Measurements from ENCODE around the gene SLC47A1. TPM values are rescaled to one million over a fixed set of nuclear protein-coding genes. Genes with fewer than 3 reads are reported as not detected.

Gene SLC47A1
- total and polyA plus RNA-seq, 10 of the 15 experiments (the other 5 are each of a cell fraction or from before 2014, with no cell fraction given), result 0.41 TPM; not detected in 9

DNA sequence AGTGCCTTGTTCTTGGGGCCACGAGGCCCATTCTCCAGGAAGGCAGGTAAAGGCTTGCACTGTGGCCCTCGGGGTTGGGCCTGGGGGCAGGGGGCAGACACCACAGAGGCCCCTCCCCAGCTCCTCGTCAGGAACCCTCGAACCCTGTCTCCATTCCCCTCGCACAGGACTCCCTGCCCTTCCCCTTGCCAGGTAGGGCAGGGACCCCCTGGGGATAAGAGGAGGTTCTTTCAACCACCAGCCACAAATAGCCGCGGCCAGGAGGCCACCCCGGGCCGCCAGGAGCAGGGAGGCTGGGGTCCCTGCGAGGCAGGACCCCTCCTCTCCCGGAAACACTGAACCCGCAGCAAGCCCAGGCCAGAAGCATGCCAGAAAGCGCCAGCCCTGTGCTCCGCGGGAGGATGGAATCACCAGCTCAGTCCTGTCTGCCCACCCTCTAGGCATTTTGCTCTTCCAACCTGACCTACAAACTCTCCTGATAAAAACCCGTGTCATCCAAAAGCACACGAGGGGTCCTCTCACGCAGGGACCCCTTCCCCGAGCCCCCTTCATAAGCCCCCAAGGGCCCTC, 45.6 kb downstream of the SLC47A1 start:
- no peak for TF ChIP-seq EED (IDR thresholded peaks at IDR 0.05; ENCODE audit: low read depth)
- FAIRE-seq, result no peak
- WGBS (ENCODE audit: insufficient coverage, insufficient replicate concordance, low lambda C conversion rate, missing lambda C conversion rate), result 22% methylated on average over 19 of the region's 19 CpGs
- CTCF ChIA-PET, result no interaction called here
- BruUV-seq (replicated peaks), result no TSS peak
- Histone ChIP-seq H3K27me3 (replicated peaks in 1 of 2; ENCODE audit: control insufficient read depth in 2 of 2, insufficient read depth in 2 of 2, low read length in 1 of 2) (peaks cover 4% of the 10 kb centered on the region in 2 experiments), H3K4me3 (no peak overlapping the region), H3K36me3 (ENCODE audit: control insufficient read depth in 2 of 2, insufficient read depth in 2 of 2, low read length in 1 of 2) (no peaks in the 10 kb centered on the region), H3K79me2 (ENCODE audit: control insufficient read depth, insufficient read depth, low read length) (no peaks in the 10 kb centered on the region), H4K20me1 (ENCODE audit: control insufficient read depth, insufficient read depth) (no peaks in the 10 kb centered on the region), H3K4me1 (ENCODE audit: control insufficient read depth, insufficient read depth, low read length) (no peaks in the 10 kb centered on the region), H3K9me3 (replicated peaks; ENCODE audit: control insufficient read depth, insufficient read depth, low read length) (no peaks in the 10 kb centered on the region), H3K4me2 (ENCODE audit: control insufficient read depth, insufficient read depth) (no peak overlapping the region), H2AFZ (ENCODE audit: control insufficient read depth, low read depth, low read length) (no peak overlapping the region), H3K9ac (ENCODE audit: control insufficient read depth, insufficient read depth, low read length) (no peak overlapping the region), H3K27ac (ENCODE audit: control insufficient read depth, insufficient read depth) (no peak overlapping the region)
- DNase-seq (ENCODE audit: low read depth, low spot score), result no peak
- intact Hi-C loops (cut with micrococcal nuclease; ENCODE audit: unreplicated experiment), result no loop called here
- RAD21 ChIA-PET (ENCODE audit: unreplicated experiment), result no interaction called here
- in situ Hi-C loops (cut with MboI), result no loop called here
- SMC1A ChIA-PET (ENCODE audit: uncharacterized antibody, unreplicated experiment), result no interaction called here
- ATAC-seq, result no peak
- POLR2A ChIA-PET, result no interaction called here

GRCh38 chr17:19579867-19580565, 46.4 kb downstream of the SLC47A1 start:
- Histone ChIP-seq H3K4me3 (no peak overlapping the region), H3K9me3 (replicated peaks; ENCODE audit: control insufficient read depth, insufficient read depth, low read length) (no peaks in the 10 kb centered on the region), H3K79me2 (ENCODE audit: control insufficient read depth, insufficient read depth, low read length) (no peaks in the 10 kb centered on the region), H3K4me2 (ENCODE audit: control insufficient read depth, insufficient read depth) (no peak overlapping the region), H2AFZ (ENCODE audit: control insufficient read depth, low read depth, low read length) (no peak overlapping the region), H3K9ac (ENCODE audit: control insufficient read depth, insufficient read depth, low read length) (no peak overlapping the region), H4K20me1 (ENCODE audit: control insufficient read depth, insufficient read depth) (no peaks in the 10 kb centered on the region), H3K4me1 (ENCODE audit: control insufficient read depth, insufficient read depth, low read length) (no peaks in the 10 kb centered on the region), H3K27ac (ENCODE audit: control insufficient read depth, insufficient read depth) (no peak overlapping the region), H3K27me3 (replicated peaks in 1 of 2; ENCODE audit: control insufficient read depth in 2 of 2, insufficient read depth in 2 of 2, low read length in 1 of 2) (peaks cover 4% of the 10 kb centered on the region in 2 experiments), H3K36me3 (ENCODE audit: control insufficient read depth in 2 of 2, insufficient read depth in 2 of 2, low read length in 1 of 2) (no peaks in the 10 kb centered on the region)
- DNase-seq (ENCODE audit: low read depth, low spot score) (no peak), ATAC-seq (no peak), FAIRE-seq (no peak)
- intact Hi-C loops (cut with micrococcal nuclease; ENCODE audit: unreplicated experiment) (no loop called here), in situ Hi-C loops (cut with MboI) (no loop called here)
- WGBS (ENCODE audit: insufficient coverage, insufficient replicate concordance, low lambda C conversion rate, missing lambda C conversion rate), result 51% methylated on average over 38 of the region's 76 CpGs
- SMC1A ChIA-PET (ENCODE audit: uncharacterized antibody, unreplicated experiment), result no interaction called here
- no TSS peak for BruUV-seq (replicated peaks)
- RAD21 ChIA-PET (ENCODE audit: unreplicated experiment), result no interaction called here
- CTCF ChIA-PET, result no interaction called here
- POLR2A ChIA-PET, result interaction anchor here (0.6 kb wide), 1 partner anchor 19 kb away, joined by 3 read pairs; no protein-coding TSS in a partner anchor
- no peak for TF ChIP-seq KAT2A (conservative IDR thresholded peaks at IDR 0.05; ENCODE audit: control insufficient read depth, low read depth, low read length)
- TF ChIP-seq YBX1 (IDR thresholded peaks at IDR 0.05), result no peak
- TF ChIP-seq POU2F2 (IDR thresholded peaks at IDR 0.05; ENCODE audit: borderline replicate concordance, low read depth, low read length), result no peak
- no peak for TF ChIP-seq PAX8 (IDR thresholded peaks at IDR 0.05)
- no peak for TF ChIP-seq RELA (IDR thresholded peaks at IDR 0.05; ENCODE audit: borderline replicate concordance, partially characterized antibody)
- no peak for TF ChIP-seq FOXM1 (IDR thresholded peaks at IDR 0.05; ENCODE audit: low read depth, low read length)
- TF ChIP-seq ZBTB33 (IDR thresholded peaks at IDR 0.05), result no peak
- no peak for TF ChIP-seq NRF1 (conservative IDR thresholded peaks at IDR 0.05; ENCODE audit: low read depth, low read length)
- TF ChIP-seq MYC (IDR thresholded peaks at IDR 0.05; ENCODE audit: insufficient read depth, insufficient read length, insufficient replicate concordance, low read length, severe bottlenecking), result no peak
- no peak for TF ChIP-seq BRCA1 (IDR thresholded peaks at IDR 0.05; ENCODE audit: low read depth, low read length)
- TF ChIP-seq, protein P1, sequence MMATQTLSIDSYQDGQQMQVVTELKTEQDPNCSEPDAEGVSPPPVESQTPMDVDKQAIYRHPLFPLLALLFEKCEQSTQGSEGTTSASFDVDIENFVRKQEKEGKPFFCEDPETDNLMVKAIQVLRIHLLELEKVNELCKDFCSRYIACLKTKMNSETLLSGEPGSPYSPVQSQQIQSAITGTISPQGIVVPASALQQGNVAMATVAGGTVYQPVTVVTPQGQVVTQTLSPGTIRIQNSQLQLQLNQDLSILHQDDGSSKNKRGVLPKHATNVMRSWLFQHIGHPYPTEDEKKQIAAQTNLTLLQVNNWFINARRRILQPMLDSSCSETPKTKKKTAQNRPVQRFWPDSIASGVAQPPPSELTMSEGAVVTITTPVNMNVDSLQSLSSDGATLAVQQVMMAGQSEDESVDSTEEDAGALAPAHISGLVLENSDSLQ (IDR thresholded peaks at IDR 0.05), result no peak
- no peak for TF ChIP-seq PML (IDR thresholded peaks at IDR 0.05; ENCODE audit: low read length)
- no peak for TF ChIP-seq TARDBP (IDR thresholded peaks at IDR 0.05; ENCODE audit: borderline replicate concordance)

Data from GM12878 (cell line).